Prostate gland (tissue), 2 donors: ENCODE results near the gene CD38.
A peak's percentile ranks its signal among the peaks of the same experiment; 100 is the strongest.

Experiments
- CTCF ChIP-seq, 4 experiments: fragments of 200-600 bp in 2 of 4; fragments of 450-650 bp in 2 of 4; sonication (generic) in 2 of 4; IDR thresholded peaks; 1 replicate in 3 of 4; 2 replicates in 1 of 4; pipeline ENCODE4 v1.5.1; 2016 to 2019; ENCODE audit warnings: antibody characterized with exemption in 4 of 4, mild to moderate bottlenecking in 2 of 4, moderate library complexity in 2 of 4
- POLR2AphosphoS5 ChIP-seq: sonication (generic); formaldehyde crosslinking; IDR thresholded peaks from one replicate; pipeline ENCODE4 v1.6.1; 2017; ENCODE audit warnings: antibody characterized with exemption

- TF ChIP-seq CTCF (IDR thresholded peaks at IDR 0.05) (no peak), POLR2AphosphoS5 (peak; percentile 52)
Measured at GRCh38 chr4:15765910-15766697, 12.0 kb upstream of the CD38 start.
